GM21737 (cell line): Measurements from ENCODE around the gene FIBIN.

ENCODE experiments used
- ATAC-seq: cut with Tn5 transposase; IDR thresholded peaks from one replicate; pipeline ENCODE4 v1.9.1; 2021; ENCODE audit warnings: mild to moderate bottlenecking, moderate library complexity; ENCODE audit not compliant: unreplicated experiment

The FIBIN gene

GRCh38 chr11:27020751-27021150 is 26.8 kb downstream of the FIBIN start:
- ATAC-seq = no peak

DNA sequence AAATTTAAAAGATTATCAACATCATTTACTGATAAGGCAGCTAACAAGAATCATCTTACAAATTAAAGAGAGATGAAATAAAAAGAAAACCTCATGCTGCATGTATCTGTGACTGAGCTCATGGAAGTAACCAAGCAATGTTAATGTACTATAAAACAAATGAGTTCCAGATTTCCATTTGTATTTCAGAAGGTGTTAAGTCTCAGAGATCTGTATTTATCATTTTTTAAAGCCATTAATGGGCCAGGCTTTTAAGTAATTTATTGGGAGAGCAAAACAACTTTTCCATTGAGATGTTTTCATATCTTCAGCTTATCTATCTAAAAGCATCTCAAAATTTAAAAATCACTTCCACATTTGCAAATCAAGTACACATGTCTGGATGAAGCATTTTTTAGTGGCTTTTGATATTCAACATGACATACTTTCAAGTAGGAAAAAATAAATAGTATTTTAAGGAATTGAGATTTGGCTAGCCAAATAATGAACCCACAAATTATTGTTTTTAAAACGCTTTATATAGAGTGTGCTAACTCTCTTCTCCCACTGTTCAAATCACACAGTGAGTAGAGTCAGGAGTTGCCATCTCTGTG is 28.8 kb downstream of the FIBIN start:
- no peak for ATAC-seq

- ATAC-seq = no peak
Measured at GRCh38 chr11:27024865-27025264, 31.0 kb downstream of the FIBIN start.

DNA sequence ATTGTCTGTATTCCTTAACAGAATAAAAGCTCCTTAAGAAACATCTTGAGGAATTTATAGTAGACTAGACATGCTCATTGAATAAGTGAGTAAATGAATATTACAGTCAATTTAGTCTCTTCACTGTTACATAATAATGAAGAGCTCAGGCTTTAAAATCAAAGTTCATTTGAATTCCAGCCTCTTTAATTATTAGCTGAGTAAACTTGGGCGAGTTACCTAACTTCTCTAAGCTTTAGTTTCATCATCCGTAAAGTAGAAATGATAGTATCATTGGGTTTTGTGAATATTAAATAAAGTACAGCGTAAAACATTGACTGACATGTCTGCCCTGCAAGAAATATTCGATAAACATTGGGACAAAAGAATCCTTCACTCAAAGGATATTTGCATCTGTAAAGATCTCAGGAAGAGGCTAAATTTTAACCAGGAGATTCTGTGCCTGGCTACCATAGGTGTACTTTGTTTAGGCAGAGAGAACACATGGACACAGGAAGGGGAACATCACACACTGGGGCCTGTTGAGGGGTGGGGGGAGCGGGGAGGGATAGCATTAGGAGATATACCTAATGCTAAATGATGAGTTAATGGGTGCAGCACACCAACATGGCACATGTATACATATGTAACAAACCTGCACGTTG is 31.5 kb downstream of the FIBIN start:
- ATAC-seq = no peak

DNA sequence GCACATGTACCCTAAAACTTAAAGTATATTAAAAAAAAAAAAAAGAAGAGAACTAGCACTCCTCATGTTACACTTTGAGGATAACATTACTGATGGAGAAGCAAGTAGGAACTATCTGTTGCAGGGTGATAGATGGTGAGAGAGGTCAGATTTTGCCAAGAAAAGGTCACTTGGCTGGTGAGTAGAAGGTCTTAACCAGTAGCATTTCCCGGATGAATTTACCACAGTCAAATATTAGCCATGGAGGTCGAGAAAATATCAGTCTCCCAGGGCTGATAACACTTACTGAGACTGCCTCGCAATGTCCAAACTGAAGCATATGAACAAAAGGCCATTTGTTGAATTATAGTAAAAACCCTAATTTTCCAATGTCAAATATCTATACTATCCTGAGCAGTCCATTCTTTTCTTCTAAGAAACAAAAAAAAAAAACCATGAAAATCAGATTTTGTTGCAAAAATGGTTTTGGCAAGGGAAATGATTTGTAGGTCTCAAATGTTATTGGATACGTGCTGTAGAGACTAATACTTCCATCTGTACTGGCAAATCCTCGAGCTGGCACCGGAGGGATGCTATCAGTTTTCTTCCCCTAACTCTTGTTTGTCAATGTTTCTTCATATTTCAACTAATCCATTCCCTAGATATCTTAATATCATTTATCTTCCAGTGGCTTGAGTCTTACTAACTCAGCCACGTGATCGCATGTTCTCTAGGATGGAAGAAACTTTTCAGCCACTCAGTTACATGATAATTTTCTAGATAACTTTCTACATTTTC is 32.2 kb downstream of the FIBIN start:
- no peak for ATAC-seq

DNA sequence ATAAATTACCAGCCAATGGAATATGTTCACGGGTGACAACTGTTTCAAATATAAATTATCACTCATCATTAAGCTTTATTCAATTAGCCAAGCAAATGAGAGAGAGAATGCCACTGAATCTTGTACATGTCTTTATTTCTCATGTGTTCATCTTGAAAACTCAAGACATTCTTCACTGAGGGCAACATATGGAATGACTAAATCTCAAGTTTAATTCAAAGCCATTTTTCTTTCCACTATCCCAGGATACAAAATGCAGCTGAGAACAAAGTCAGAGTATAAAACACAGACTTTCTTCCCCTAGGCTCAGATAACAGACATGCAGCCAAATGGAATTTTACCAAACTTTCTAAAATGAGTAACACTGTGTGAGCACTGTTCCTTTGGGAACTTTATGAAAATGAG is 34.7 kb downstream of the FIBIN start:
- ATAC-seq = no peak

DNA sequence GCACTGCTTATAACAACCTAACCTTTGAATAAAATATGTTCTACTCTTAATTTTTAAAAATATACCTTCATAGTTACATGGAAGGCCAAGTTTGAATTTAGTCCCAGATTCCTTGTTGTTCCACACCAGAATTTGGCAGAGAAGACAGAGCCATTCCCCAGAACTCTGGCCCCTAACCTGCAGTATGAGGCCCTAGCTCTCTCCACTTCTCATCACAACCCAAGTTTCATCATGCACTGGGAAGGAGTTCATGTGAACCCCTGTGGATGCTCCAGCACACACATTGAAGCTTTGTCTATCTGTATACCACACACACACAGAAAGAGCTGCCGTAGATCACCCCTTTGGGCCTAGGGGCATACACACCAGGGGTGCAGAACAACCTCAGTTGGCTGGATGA is 36.1 kb downstream of the FIBIN start:
- ATAC-seq = no peak

DNA sequence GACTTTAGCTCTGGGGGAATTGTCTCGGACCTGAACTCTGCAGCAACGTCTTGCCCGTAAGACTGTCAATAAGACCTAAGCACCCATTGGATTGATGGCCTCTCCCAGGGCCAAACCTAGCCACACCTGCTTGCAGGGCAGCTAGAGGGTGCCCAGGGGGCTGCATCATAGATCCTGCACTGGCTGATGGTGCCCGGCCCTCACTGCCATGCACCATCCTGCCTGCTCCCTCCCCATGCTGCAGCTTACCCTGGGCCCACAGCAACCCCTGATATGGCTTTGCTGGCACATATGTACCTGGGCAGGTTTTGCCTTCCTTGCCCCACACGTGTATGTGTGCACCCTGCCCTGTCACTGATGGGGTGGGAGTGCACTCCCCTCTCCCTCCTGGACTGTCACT is 37.8 kb downstream of the FIBIN start:
- ATAC-seq = no peak

GRCh38 chr11:27039873-27040272 is 46.0 kb downstream of the FIBIN start:
- ATAC-seq = no peak

DNA sequence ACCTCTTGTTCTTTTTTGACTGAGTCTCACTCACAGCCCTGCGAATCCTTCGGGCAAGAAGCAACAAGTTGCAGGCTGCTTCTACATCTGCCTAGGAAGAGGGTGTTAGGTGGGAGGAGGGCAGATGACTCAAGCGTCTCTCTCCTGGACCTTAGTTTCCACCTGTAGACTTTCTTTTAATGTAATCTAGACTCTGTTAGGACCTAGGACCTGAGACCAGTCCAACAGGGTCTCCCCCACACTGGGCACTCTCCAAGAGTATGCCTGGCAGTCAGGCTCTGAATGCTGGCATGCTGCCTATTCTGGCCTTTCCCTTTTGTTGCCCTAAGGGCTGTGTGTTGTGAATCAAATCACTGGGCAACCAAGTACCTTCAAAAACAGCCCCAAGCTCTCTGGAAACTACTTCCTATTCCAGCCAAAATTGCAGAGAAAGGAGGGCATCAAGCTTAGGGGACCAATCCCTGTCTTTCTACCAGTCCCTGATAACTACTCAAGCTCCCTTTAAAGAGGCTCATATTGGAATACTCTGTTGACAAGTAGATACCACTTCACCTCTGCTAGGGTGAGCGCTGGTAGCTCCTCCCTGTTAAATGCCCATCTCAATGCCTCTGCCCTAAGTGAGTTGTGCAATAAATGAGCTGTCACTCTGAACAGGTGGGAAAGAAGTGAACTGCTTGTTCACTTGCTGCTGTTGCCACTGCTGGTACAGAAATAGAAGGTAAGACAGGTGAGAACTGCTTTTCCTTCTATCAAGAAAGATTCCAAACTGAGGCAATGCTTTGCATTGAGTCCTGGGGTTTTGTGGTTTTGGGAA is 46.6 kb downstream of the FIBIN start, which contains the start of gene BBOX1:
BBOX1 (plus strand) TSS at position 514 of the 814 bp plus-strand sequence. CDS start 14,616 bp downstream, outside the sequence.
- no peak for ATAC-seq

GRCh38 chr11:27041141-27041899 is 47.4 kb downstream of the FIBIN start:
- no peak for ATAC-seq
